ENCODE measurements around the gene MYO1F.

DNA sequence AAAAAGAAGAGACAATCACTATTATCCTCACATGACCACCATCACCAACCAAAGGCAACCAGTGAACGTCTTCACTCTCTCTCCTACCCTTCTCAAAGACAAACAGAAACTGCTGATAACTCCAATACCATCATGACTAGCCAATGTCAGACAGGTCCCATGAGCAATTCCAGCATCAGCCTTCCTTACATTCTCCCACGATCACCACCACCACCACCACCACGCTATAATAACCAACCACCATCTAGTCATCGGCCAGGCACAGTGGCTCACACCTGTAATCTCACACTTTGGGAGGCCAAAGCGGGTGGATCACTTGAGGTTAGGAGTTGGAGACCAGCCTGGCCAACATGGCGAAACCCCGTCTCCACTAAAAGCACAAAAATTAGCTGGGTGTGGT, 3.9 kb downstream of the MYO1F start:
- TF ChIP-seq CTCF (IDR thresholded peaks at IDR 0.05) = no peak
- TF ChIP-seq EZH2 (IDR thresholded peaks at IDR 0.05; ENCODE audit: borderline replicate concordance, insufficient read depth, low read depth, low read length, poor library complexity, severe bottlenecking) = no peak

Measured in B cell (primary cell).